Activated T-cell treated with anti-CD3 and anti-CD28 coated beads, Interleukin-2, amount 50 U/mL, for 1 hour (primary cell): ENCODE measurements around the gene ZNFX1.

Experiments used
- DNase-seq: peaks from one replicate; pipeline ENCODE4 v3.0.0-alpha.2; 2020

The ZNFX1 gene

GRCh38 chr20:49291200-49291599, 13.3 kb upstream of the ZNFX1 start:
- DNase-seq = no peak

GRCh38 chr20:49290608-49291191, 12.8 kb upstream of the ZNFX1 start:
- DNase-seq = no peak

GRCh38 chr20:49288784-49289696, 11.2 kb upstream of the ZNFX1 start:
- no peak for DNase-seq

GRCh38 chr20:49288250-49288751, 10.4 kb upstream of the ZNFX1 start:
- DNase-seq = no peak

DNA sequence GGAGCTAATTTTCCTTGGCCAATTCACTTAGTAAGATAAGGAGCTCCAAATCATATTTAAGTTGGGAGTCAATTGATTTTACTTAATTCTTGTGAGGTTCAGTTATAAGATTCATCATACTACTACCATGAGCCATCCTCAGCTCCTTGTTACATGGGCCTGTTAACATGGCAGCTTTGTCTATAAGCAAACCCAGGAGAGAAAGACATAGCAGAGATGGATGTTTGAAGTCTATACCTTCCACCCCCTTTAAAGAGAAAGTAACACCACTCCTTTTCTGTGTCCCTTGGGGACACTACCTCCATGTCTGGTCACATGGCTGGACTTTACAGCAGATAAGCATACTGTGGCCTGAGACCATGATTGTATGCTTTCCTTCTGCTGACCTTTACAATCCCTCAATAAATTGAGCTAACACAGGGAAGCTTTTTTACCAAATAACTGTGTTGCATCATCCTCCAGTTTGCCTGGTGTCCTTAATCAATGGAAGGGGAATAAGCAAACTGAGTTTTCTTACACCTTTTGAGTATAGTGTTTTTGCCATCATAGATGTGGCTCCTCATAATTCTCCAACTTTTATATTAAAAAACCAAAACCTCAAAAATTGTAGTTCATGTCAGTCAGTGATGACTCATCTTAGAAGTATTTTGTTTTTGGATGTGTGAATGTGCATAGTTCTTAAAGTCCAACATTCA, 9.8 kb upstream of the ZNFX1 start:
- no peak for DNase-seq

- DNase-seq = no peak
Observed at GRCh38 chr20:49286689-49287551, 9.1 kb upstream of the ZNFX1 start.

GRCh38 chr20:49285813-49286494, 8.1 kb upstream of the ZNFX1 start:
- DNase-seq = no peak

DNA sequence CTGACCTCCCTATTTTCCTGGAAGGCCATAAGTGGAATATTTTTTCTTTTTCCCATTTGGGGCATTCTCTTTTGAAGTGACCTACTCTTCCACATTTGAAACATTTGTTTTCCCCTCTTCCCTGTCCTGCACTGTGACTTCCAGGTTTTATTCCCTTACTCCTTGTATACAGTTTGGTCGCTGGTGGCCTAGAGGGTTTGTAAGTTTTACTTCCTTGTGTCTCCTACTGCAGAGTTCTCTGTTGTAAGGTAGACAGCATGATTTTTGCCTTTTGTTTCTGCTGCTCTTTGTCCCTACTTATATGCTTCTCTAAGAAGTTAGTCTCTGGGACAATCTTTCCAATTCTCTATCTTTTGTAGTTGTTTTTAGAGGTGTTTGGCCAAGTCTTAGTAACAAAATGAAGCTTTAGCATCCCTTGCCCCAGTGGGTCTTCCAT, 7.4 kb upstream of the ZNFX1 start:
- DNase-seq = no peak

- DNase-seq = no peak
Observed at GRCh38 chr20:49284818-49285217, 7.0 kb upstream of the ZNFX1 start.

GRCh38 chr20:49283703-49284625, 6.1 kb upstream of the ZNFX1 start:
- no peak for DNase-seq

- no peak for DNase-seq
Observed at GRCh38 chr20:49283176-49283702, 5.4 kb upstream of the ZNFX1 start.

- no peak for DNase-seq
Observed at GRCh38 chr20:49282584-49283171, 4.8 kb upstream of the ZNFX1 start.

GRCh38 chr20:49281913-49282467, 4.1 kb upstream of the ZNFX1 start:
- DNase-seq = no peak

DNA sequence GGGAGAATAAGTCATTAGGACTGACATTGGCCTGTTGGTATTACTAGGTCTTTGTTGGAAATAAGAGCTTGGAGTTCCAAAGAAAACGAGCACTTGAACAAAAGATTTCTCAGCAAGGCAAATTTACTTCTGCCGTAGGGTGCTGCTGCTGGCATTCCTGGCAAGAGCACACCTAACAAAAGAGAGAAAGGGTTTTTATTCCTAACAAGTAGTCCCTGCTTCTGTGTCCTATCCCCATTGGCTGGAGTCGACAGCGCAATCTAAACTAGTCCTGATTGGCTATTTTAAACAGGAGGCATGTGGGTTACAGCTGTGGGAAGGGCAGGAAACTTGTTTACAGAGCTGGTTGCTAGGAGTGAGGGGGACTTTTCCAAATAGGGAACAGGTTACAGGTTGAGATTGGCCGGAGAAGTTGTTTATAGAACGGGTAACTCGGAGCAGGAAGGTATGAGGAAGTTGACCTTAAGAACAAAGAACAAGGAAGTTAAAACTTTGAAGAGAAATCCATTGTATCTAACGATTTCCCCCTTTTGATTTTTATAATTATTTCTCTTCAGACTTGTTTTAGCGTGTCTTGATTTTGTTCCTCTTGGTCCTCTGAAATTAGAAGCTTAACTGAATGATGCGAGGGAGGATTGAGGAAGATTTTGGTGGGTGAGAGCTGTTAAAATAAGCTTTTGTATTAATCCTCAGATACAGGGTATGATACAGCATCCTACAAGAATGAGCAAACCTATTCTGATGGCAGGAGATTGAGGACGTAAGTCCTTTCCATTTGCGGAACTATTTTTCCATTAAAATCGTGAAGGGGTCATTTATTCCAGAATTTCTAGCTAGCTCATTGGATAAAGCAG, 3.4 kb upstream of the ZNFX1 start:
- DNase-seq = no peak

- DNase-seq = no peak
Observed at GRCh38 chr20:49280463-49281058, 2.7 kb upstream of the ZNFX1 start.

DNA sequence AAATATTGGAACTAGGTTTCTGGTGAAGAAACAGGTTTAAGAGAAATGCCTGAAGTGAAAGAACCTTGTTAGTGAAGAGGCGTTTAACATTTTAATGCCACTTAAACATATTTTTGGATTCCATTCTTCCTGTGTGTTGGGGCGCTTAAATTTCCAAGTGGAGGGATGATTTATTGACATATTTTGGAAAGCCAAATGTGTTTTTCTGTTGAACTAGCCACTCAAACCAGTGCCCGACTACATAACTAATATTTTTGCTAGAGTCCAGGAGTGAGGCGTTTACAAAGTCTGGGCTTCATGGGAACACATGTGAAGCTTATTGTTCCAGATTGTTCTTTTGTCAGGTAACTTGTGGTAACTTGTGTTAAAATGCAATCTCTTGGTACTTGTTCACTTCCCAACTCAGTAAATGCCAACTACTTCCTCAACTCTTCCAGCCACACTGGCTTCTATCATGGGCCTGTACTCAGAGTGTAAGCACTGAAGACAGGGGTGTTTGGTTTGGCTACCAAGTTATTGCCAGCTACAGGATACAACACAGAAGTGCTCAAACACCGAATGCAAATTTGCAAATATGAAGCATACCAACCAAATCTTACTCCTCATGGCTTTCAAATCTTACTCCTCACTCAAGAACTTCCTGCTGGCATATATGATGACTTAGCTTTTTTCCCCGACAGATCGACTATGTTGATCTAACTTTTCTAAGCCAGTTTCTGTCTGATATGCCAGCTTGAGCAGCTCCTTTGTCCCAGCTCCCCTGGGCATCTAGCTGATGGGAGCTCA, 2.0 kb upstream of the ZNFX1 start:
- no peak for DNase-seq
